ENCODE measurements around the gene SHF.

- no peak for TF ChIP-seq EZH2phosphoT487 (IDR thresholded peaks at IDR 0.05; ENCODE audit: insufficient read depth, low read depth)
- TF ChIP-seq EZH2 (IDR thresholded peaks at IDR 0.05; ENCODE audit: insufficient read depth, poor library complexity, severe bottlenecking): no peak
Observed at GRCh38 chr15:45201869-45202268, 14.1 kb upstream of the SHF start.
